B cell (primary cell): ENCODE data around the gene DOCK3.
"Not testable (repeated sequence)": the region's sequence is repeated elsewhere in the genome, so short reads cannot be mapped to it uniquely, and the experiment has no call there.

Experiments used
- CTCF ChIP-seq: fragments of 200-600 bp; IDR thresholded peaks from one replicate; pipeline ENCODE4 v1.8.0; 2022; ENCODE audit warnings: antibody characterized with exemption, mild to moderate bottlenecking
- EZH2 ChIP-seq: IDR thresholded peaks from 2 replicates; pipeline ENCODE4 v1.6.1; 2012; ENCODE audit warnings: borderline replicate concordance, low read depth, mild to moderate bottlenecking, moderate library complexity, low read length; ENCODE audit not compliant: insufficient read depth, poor library complexity, severe bottlenecking

GRCh38 chr3:50901097-50901496 lies 226.4 kb downstream of the DOCK3 start:
- TF ChIP-seq EZH2, CTCF: not testable (repeated sequence)
